Breast epithelium (tissue), 4 donors: ENCODE measurements around the gene PPP2R3A. TPM values are rescaled to one million over a fixed set of nuclear protein-coding genes. Genes with fewer than 3 reads are reported as not detected.

Experiments used
- DNase-seq, 2 donors: peaks; one replicate each; pipeline ENCODE4 v3.0.0-alpha.2; 2019; ENCODE audit warnings: low spot score in 2 of 2
- H3K27ac ChIP-seq, 2 donors: fragments of 200-600 bp; sonication (generic) in 1 of 2; one replicate each; pipeline ENCODE4 v1.5.1; 2016 to 2019; ENCODE audit warnings: mild to moderate bottlenecking in 1 of 2
- H3K27me3 ChIP-seq, 2 donors: fragments of 200-600 bp; sonication (generic) in 1 of 2; one replicate each; pipeline versions ENCODE4 v1.5.1 to v1.6.0; 2017 to 2019; ENCODE audit warnings: control low read depth in 1 of 2, mild to moderate bottlenecking in 1 of 2
- H3K36me3 ChIP-seq: fragments of 200-600 bp; one replicate; pipeline ENCODE4 v1.5.1; 2019
- H3K4me1 ChIP-seq, 2 donors: fragments of 200-600 bp; sonication (generic); one replicate each; pipeline ENCODE4 v1.5.1; 2016 to 2019; ENCODE audit warnings: control low read depth in 1 of 2
- H3K4me3 ChIP-seq, 3 donors: fragments of 200-600 bp; sonication (generic); 1 replicate in 2 of 3; 2 replicates in 1 of 3; pipeline ENCODE4 v1.5.1; 2016 to 2019; ENCODE audit warnings: mild to moderate bottlenecking in 3 of 3, moderate library complexity in 2 of 3
- H3K9me3 ChIP-seq, 2 donors: fragments of 200-600 bp; sonication (generic) in 1 of 2; one replicate each; pipeline ENCODE4 v1.5.1; 2016 to 2019; ENCODE audit warnings: control low read depth in 1 of 2
- POLR2A ChIP-seq: fragments of 450-650 bp; IDR thresholded peaks from one replicate; pipeline ENCODE4 v1.6.1; 2016; ENCODE audit warnings: antibody characterized with exemption, mild to moderate bottlenecking, moderate library complexity
- POLR2AphosphoS5 ChIP-seq, 3 donors: sonication (generic); formaldehyde crosslinking; IDR thresholded peaks; one replicate each; pipeline ENCODE4 v1.6.1; 2017; ENCODE audit warnings: antibody characterized with exemption in 3 of 3
- intact Hi-C: fragments of 100-400 bp; cut with DNase I; formaldehyde crosslinking; loops from one replicate; pipeline ENCODE4 v1.15.1; 2023; ENCODE audit warnings: low total_unique reads
- total RNA-seq, 3 donors: library from RNA; depleted of rRNA; stranded (reverse); fragments of >200 nt; gene quantifications; one replicate each; pipeline ENCODE4 v1.1.0, GENCODE V29; 2016
- TF ChIP-seq, protein P1 (sequence below), 3 donors: fragments of 450-650 bp; IDR thresholded peaks; one replicate each; pipeline ENCODE4 v1.5.1; 2016 to 2017; ENCODE audit warnings: antibody characterized with exemption in 3 of 3, mild to moderate bottlenecking in 3 of 3, moderate library complexity in 3 of 3

PPP2R3A gene
- total RNA-seq, 3 donors from 2014 or later, result 10.4 to 43.6 (median 20.6) TPM

GRCh38 chr3:135997554-135998320, 32.2 kb downstream of the PPP2R3A start:
- TF ChIP-seq POLR2A (no peak), POLR2AphosphoS5 (IDR thresholded peaks at IDR 0.05) (no peak)
- TF ChIP-seq, protein P1, sequence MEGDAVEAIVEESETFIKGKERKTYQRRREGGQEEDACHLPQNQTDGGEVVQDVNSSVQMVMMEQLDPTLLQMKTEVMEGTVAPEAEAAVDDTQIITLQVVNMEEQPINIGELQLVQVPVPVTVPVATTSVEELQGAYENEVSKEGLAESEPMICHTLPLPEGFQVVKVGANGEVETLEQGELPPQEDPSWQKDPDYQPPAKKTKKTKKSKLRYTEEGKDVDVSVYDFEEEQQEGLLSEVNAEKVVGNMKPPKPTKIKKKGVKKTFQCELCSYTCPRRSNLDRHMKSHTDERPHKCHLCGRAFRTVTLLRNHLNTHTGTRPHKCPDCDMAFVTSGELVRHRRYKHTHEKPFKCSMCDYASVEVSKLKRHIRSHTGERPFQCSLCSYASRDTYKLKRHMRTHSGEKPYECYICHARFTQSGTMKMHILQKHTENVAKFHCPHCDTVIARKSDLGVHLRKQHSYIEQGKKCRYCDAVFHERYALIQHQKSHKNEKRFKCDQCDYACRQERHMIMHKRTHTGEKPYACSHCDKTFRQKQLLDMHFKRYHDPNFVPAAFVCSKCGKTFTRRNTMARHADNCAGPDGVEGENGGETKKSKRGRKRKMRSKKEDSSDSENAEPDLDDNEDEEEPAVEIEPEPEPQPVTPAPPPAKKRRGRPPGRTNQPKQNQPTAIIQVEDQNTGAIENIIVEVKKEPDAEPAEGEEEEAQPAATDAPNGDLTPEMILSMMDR (IDR thresholded peaks at IDR 0.05), result no peak
- intact Hi-C loops, result no loop called here
- H3K27me3 ChIP-seq, result no peaks in the 10 kb centered on the region
- DNase-seq, result no peak
- no peak overlapping the region for H3K4me3 ChIP-seq
- no peaks in the 10 kb centered on the region for H3K36me3 ChIP-seq
- H3K27ac ChIP-seq, result no peak overlapping the region
- H3K4me1 ChIP-seq, result no peaks in the 10 kb centered on the region
- no peaks in the 10 kb centered on the region for H3K9me3 ChIP-seq

DNA sequence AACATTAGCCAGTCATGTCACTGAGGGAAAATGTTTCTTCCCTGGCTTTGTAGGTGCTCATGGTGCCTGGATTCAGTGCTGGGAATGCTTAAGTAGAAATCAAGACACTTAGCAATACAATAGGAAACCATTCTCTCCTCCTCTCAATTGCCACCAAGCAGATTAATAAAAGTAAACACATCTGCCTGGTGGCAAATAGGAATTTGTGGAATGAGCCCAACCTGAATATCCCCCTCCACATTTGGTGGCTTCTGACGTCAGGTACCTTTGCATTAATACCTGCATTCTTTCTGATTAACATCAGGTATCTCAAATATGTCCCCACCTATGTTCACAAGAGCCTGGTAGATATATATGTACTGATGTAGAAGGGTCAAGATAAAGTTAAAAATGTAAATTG, 42.7 kb downstream of the PPP2R3A start:
- no peak overlapping the region for H3K4me3 ChIP-seq
- no peaks in the 10 kb centered on the region for H3K4me1 ChIP-seq
- TF ChIP-seq, protein P1 (IDR thresholded peaks at IDR 0.05), result no peak
- TF ChIP-seq POLR2A, result no peak
- no peaks in the 10 kb centered on the region for H3K27me3 ChIP-seq
- no peak overlapping the region for H3K27ac ChIP-seq
- intact Hi-C loops, result no loop called here
- H3K9me3 ChIP-seq, result no peaks in the 10 kb centered on the region
- no peak for DNase-seq
- no peaks in the 10 kb centered on the region for H3K36me3 ChIP-seq

DNA sequence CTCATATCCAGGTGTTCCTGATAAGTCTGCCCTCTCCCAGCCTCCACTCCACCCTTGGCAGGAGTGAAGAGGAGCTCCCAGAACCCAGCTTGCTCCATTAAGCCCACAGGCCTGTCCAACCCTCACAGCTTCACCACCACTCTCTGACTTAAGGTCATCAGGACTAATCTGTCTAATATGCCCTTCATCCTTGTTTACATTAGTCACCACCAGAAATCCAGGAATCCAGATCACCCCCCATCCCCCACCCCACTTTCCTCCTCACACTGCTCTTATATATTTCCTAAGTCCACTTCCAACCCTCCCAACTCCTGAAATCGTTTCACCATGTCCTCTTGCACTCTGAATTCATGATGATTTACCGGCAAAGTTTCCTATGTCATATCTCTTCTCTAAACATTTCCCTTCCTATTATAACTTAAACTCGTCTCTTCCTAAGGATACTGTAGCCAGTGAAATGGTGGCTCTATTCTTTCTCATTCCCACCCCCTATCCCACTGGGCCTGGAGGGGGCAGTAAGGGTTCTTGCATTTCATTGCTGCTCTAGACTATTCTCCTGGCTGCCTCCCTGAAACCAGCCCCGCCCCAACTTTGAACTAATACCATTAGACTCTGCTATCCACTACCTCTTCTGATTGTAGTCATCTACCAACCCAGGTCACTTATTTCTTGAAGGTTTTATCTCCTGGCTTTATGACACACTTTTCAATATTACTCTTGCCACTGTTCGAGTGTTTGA, 43.4 kb downstream of the PPP2R3A start:
- no peak for DNase-seq
- Histone ChIP-seq H3K36me3 (no peaks in the 10 kb centered on the region), H3K4me1 (no peaks in the 10 kb centered on the region), H3K9me3 (no peaks in the 10 kb centered on the region), H3K4me3 (no peak overlapping the region), H3K27ac (no peak overlapping the region), H3K27me3 (no peaks in the 10 kb centered on the region)
- TF ChIP-seq, protein P1 (IDR thresholded peaks at IDR 0.05), result no peak
- no peak for TF ChIP-seq POLR2A
- no peak for TF ChIP-seq POLR2AphosphoS5 (IDR thresholded peaks at IDR 0.05)
- intact Hi-C loops, result no loop called here

GRCh38 chr3:136018876-136019275, 53.3 kb downstream of the PPP2R3A start:
- no peak overlapping the region for H3K4me3 ChIP-seq
- H3K27ac ChIP-seq, result no peak overlapping the region
- no peak for TF ChIP-seq POLR2A
- TF ChIP-seq, protein P1 (IDR thresholded peaks at IDR 0.05), result no peak
- no peak for TF ChIP-seq POLR2AphosphoS5 (IDR thresholded peaks at IDR 0.05)
- no peaks in the 10 kb centered on the region for H3K36me3 ChIP-seq
- DNase-seq, result no peak
- no peaks in the 10 kb centered on the region for H3K9me3 ChIP-seq
- no peaks in the 10 kb centered on the region for H3K27me3 ChIP-seq
- intact Hi-C loops, result no loop called here
- no peaks in the 10 kb centered on the region for H3K4me1 ChIP-seq

DNA sequence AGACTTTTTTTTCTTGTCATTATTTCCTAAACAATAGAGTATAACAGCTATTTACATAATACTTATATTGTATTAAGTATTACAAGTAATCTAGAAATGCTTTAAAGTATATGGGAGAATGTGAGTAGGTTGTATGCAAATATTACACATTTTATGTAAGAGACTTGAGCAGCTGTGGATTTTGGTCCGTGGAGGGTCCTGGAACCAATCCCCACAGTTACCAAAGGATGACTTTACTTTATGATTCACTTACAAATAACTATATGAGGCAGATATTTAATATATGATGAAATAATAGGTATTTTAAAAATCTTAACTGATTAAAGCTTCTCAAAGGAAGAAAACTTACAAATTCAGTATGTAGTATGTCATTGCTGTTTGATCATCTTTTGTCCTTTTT, 56.3 kb downstream of the PPP2R3A start:
- H3K27me3 ChIP-seq, result no peaks in the 10 kb centered on the region
- no peak overlapping the region for H3K4me3 ChIP-seq
- no peak for TF ChIP-seq POLR2A
- TF ChIP-seq, protein P1 (IDR thresholded peaks at IDR 0.05), result no peak
- TF ChIP-seq POLR2AphosphoS5 (IDR thresholded peaks at IDR 0.05), result no peak
- no peaks in the 10 kb centered on the region for H3K9me3 ChIP-seq
- no peak for DNase-seq
- H3K27ac ChIP-seq, result no peak overlapping the region
- no peaks in the 10 kb centered on the region for H3K36me3 ChIP-seq
- intact Hi-C loops, result no loop called here
- no peaks in the 10 kb centered on the region for H3K4me1 ChIP-seq
